Measurements from ENCODE around the gene PRRG3. TPM values are rescaled to one million over a fixed set of nuclear protein-coding genes. Genes with fewer than 3 reads are reported as not detected.

PRRG3 gene
- total RNA-seq, result 0.10 TPM in 1 of 2 replicates, not detected in the other

GRCh38 chrX:151694661-151695582 lies at the start of gene PRRG3:
TSS of gene PRRG3 (plus strand) at chrX:151695458. CDS start at chrX:151698815, 3,357 bp downstream.

GRCh38 chrX:151715752-151716151 lies 20.5 kb downstream of the PRRG3 start, which contains the start of gene FATE1:
TSS of gene FATE1 (plus strand) at chrX:151716035. CDS start at chrX:151716120, 85 bp downstream.

GRCh38 chrX:151734446-151734845 lies 39.2 kb downstream of the PRRG3 start, which contains the start of gene CNGA2:
TSS of gene CNGA2 (plus strand) at chrX:151734746. CDS start at chrX:151738484, 3,738 bp downstream.

Other genes starting within 250 kb of the PRRG3 start
- gene PASD1, start 131.8 kb upstream of the PRRG3 start, total RNA-seq, result not detected in 2 replicates
- gene FATE1, start 20.6 kb downstream of the PRRG3 start, total RNA-seq, result 0.75 and 1.7 TPM in 2 replicates
- gene CNGA2, start 39.3 kb downstream of the PRRG3 start, total RNA-seq, result not detected in 2 replicates
- gene MAGEA4, start 217.4 kb downstream of the PRRG3 start, total RNA-seq, result not detected in 2 replicates